ENCODE measurements around the gene ZSCAN26. TPM values are rescaled to one million over a fixed set of nuclear protein-coding genes. Genes with fewer than 3 reads are reported as not detected.

The ZSCAN26 gene
- total and polyA plus RNA-seq, 2 of the 4 experiments (the other 2 are of a cell fraction): 13.1 to 42.1 TPM

DNA sequence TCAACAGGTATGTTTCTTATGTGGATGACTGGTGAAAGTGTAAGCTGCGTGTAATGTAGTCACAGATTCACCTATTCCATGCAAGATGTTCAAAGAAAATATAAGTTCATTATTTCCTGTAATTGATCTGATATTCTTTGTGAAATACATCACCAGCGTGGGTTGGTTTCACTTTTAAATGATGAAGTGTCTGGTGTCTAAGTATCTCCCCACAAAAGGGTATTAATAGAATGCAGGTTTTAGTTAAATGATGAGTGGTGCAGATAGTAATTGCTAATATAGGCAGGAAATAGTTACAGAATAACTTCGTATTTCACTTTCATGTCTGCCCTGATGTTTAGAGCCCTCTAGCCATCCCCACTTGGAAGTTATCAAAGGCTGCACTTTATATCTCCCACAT is 36.6 kb downstream of the ZSCAN26 start:
- Histone ChIP-seq H2BK120ac (ENCODE audit: low read depth, low read length) (no peak overlapping the region), H3K4ac (ENCODE audit: low read depth, low read length) (no peak overlapping the region), H3K4me3 (ENCODE audit: insufficient read depth, low read depth, low read length) (no peak overlapping the region), H3K56ac (ENCODE audit: extremely low read depth, insufficient read depth, low read length) (no peak overlapping the region), H3K9ac (ENCODE audit: low read depth, low read length) (no peak overlapping the region), H3K18ac (ENCODE audit: low read depth, low read length) (no peak overlapping the region), H3K23ac (ENCODE audit: low read depth, low read length) (no peak overlapping the region), H2BK5ac (ENCODE audit: low read depth, low read length, poor library complexity, severe bottlenecking) (no peak overlapping the region), H3K9me3 (ENCODE audit: control insufficient read depth, insufficient read depth, low read length) (no peaks in the 10 kb centered on the region), H4K5ac (ENCODE audit: low read depth, low read length) (no peak overlapping the region), H3K79me1 (ENCODE audit: low read depth in 1 of 2, low read length in 2 of 2) (no peaks in the 10 kb centered on the region), H4K8ac (ENCODE audit: low read depth in 2 of 2, low read length in 2 of 2) (no peak overlapping the region), H2AK9ac (replicated peaks; ENCODE audit: low read depth, low read length, poor library complexity) (no peak overlapping the region), H3K14ac (replicated peaks; ENCODE audit: low read depth, low read length) (no peak overlapping the region), H3K27ac (ENCODE audit: insufficient read depth, low read length) (no peak overlapping the region), H4K91ac (ENCODE audit: insufficient read depth, low read depth, low read length) (no peak overlapping the region), H2AFZ (replicated peaks; ENCODE audit: low read length, poor library complexity) (no peak overlapping the region), H3K36me3 (ENCODE audit: control insufficient read depth, insufficient read depth, low read length) (peaks cover 9% of the 10 kb centered on the region), H3K27me3 (ENCODE audit: control insufficient read depth, insufficient read depth, low read length) (no peaks in the 10 kb centered on the region), H3K4me1 (ENCODE audit: control insufficient read depth, insufficient read depth, low read length) (no peaks in the 10 kb centered on the region), H2AK5ac (ENCODE audit: low read depth, low read length) (no peak overlapping the region), H3K9me1 (ENCODE audit: insufficient read depth, low read length) (peaks cover 4% of the 10 kb centered on the region; the same call in 1 of the 2 replicates), H2BK15ac (ENCODE audit: low read depth, low read length) (no peak overlapping the region), H3K4me2 (ENCODE audit: low read depth, low read length) (no peak overlapping the region), H2BK20ac (ENCODE audit: low read depth, low read length) (no peak overlapping the region), H4K20me1 (ENCODE audit: insufficient read depth, low read length) (no peaks in the 10 kb centered on the region)
- no peak for ATAC-seq (ENCODE audit: low read depth)
- intact Hi-C loops (cut with micrococcal nuclease): no loop called here
- no peak for DNase-seq
- dilution Hi-C loops (cut with HindIII; ENCODE audit: low sequenced_read_pairs, unreplicated experiment): no loop called here
- ChIA-PET CTCF (no interaction called here), POLR2A (ENCODE audit: unreplicated experiment) (no interaction called here)
- in situ Hi-C loops (cut with MboI; ENCODE audit: low sequenced_read_pairs): no loop called here
- no CpG with 5 or more reads among the region's 3 CpGs for WGBS, 2 experiments (ENCODE audit: extremely low coverage in 2 of 2, insufficient read length in 1 of 2)
- BruUV-seq (replicated peaks): no TSS peak
- TF ChIP-seq MAZ (IDR thresholded peaks at IDR 0.05; ENCODE audit: borderline replicate concordance, low read depth, low read length) (no peak), CEBPB (IDR thresholded peaks at IDR 0.05; ENCODE audit: low read depth, low read length) (no peak), RCOR1 (IDR thresholded peaks at IDR 0.05; ENCODE audit: insufficient replicate concordance, low read length) (no peak), CHD1 (IDR thresholded peaks at IDR 0.05; ENCODE audit: low read depth, low read length) (no peak), SMC3 (IDR thresholded peaks at IDR 0.05; ENCODE audit: low read depth, low read length) (no peak), RFX5 (IDR thresholded peaks at IDR 0.05; ENCODE audit: low read depth, low read length) (no peak), POLR2A (IDR thresholded peaks at IDR 0.05; ENCODE audit: low read depth, low read length) (no peak), MAFK (IDR thresholded peaks at IDR 0.05; ENCODE audit: low read depth, low read length) (no peak), NFE2L2 (IDR thresholded peaks at IDR 0.05; ENCODE audit: low read depth, low read length) (no peak)
- TF ChIP-seq, protein P1, sequence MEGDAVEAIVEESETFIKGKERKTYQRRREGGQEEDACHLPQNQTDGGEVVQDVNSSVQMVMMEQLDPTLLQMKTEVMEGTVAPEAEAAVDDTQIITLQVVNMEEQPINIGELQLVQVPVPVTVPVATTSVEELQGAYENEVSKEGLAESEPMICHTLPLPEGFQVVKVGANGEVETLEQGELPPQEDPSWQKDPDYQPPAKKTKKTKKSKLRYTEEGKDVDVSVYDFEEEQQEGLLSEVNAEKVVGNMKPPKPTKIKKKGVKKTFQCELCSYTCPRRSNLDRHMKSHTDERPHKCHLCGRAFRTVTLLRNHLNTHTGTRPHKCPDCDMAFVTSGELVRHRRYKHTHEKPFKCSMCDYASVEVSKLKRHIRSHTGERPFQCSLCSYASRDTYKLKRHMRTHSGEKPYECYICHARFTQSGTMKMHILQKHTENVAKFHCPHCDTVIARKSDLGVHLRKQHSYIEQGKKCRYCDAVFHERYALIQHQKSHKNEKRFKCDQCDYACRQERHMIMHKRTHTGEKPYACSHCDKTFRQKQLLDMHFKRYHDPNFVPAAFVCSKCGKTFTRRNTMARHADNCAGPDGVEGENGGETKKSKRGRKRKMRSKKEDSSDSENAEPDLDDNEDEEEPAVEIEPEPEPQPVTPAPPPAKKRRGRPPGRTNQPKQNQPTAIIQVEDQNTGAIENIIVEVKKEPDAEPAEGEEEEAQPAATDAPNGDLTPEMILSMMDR (conservative IDR thresholded peaks at IDR 0.05; ENCODE audit: low read depth, low read length): no peak
- TF ChIP-seq, protein P2, sequence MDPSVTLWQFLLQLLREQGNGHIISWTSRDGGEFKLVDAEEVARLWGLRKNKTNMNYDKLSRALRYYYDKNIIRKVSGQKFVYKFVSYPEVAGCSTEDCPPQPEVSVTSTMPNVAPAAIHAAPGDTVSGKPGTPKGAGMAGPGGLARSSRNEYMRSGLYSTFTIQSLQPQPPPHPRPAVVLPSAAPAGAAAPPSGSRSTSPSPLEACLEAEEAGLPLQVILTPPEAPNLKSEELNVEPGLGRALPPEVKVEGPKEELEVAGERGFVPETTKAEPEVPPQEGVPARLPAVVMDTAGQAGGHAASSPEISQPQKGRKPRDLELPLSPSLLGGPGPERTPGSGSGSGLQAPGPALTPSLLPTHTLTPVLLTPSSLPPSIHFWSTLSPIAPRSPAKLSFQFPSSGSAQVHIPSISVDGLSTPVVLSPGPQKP (IDR thresholded peaks at IDR 0.05; ENCODE audit: borderline replicate concordance, low read depth, low read length): no peak
- TF ChIP-seq, protein P3, sequence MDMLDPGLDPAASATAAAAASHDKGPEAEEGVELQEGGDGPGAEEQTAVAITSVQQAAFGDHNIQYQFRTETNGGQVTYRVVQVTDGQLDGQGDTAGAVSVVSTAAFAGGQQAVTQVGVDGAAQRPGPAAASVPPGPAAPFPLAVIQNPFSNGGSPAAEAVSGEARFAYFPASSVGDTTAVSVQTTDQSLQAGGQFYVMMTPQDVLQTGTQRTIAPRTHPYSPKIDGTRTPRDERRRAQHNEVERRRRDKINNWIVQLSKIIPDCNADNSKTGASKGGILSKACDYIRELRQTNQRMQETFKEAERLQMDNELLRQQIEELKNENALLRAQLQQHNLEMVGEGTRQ (IDR thresholded peaks at IDR 0.05; ENCODE audit: low read depth, low read length): no peak

Measured in IMR-90 (cell line).